Choroid plexus epithelial cell (primary cell): ENCODE results near the gene RIMS1.
A peak's percentile ranks its signal among the peaks of the same experiment; 100 is the strongest.

Experiments used
- DNase-seq: peaks from one replicate; pipeline ENCODE4 v3.0.0-alpha.2; 2010; ENCODE audit warnings: low read depth
- H3K4me3 ChIP-seq: 2 replicates; pipeline ENCODE4 v1.5.1; 2011; ENCODE audit warnings: low read depth, mild to moderate bottlenecking, control low read depth, low read length, moderate library complexity
- CTCF ChIP-seq: conservative IDR thresholded peaks from 2 replicates; pipeline ENCODE4 v1.5.1; 2011; ENCODE audit warnings: low read depth, mild to moderate bottlenecking, control low read depth, inconsistent platforms, low read length, moderate library complexity

The RIMS1 gene

GRCh38 chr6:72022830-72023229, 136.5 kb downstream of the RIMS1 start:
- no peak for DNase-seq
- H3K4me3 ChIP-seq = no peak overlapping the region
- TF ChIP-seq CTCF = no peak

GRCh38 chr6:72031471-72031870, 145.1 kb downstream of the RIMS1 start:
- TF ChIP-seq CTCF = no peak
- H3K4me3 ChIP-seq = no peak overlapping the region
- peak; percentile 16 for DNase-seq

GRCh38 chr6:72032086-72032485, 145.7 kb downstream of the RIMS1 start:
- H3K4me3 ChIP-seq = no peak overlapping the region
- DNase-seq = peak; percentile 1
- no peak for TF ChIP-seq CTCF

DNA sequence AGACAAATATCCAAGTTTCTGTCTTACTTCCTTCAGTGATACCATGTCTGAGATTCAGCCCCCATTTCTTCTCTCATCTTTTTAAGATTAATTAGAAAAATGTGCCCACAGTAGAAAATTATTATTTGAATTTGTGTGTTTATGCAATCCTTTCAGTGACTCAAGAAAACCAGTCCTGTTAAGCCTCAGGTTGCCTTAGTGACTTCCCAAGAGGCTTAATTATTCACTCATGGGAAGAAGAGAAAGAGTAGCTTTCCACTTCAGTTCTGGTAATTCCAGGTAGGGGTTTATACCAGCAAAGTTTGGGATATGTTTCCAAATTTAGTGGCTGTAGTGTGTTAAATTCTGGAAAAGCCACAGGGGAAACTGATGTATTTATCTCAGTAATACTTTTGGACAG, 149.1 kb downstream of the RIMS1 start:
- TF ChIP-seq CTCF = no peak
- DNase-seq = no peak
- no peak overlapping the region for H3K4me3 ChIP-seq

DNA sequence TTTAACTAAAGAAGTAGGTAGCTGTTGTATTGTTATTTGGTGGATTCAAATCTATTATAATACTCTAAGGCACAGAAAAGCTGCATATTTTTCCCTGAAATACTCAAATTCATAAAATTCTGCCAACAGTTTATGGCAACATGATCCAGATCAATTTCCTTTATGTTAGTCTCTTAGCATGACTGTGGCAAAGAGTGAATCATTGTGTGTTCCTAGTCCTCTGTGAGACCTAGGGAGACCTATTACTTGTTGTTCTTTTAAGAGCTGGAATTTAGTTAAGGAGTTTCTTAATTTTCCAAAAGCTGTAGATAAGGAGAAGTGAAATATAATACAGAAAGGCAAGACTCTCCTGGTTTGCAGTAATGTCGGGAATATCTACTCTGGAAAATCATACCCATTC, 149.6 kb downstream of the RIMS1 start:
- no peak for DNase-seq
- TF ChIP-seq CTCF = no peak
- no peak overlapping the region for H3K4me3 ChIP-seq

DNA sequence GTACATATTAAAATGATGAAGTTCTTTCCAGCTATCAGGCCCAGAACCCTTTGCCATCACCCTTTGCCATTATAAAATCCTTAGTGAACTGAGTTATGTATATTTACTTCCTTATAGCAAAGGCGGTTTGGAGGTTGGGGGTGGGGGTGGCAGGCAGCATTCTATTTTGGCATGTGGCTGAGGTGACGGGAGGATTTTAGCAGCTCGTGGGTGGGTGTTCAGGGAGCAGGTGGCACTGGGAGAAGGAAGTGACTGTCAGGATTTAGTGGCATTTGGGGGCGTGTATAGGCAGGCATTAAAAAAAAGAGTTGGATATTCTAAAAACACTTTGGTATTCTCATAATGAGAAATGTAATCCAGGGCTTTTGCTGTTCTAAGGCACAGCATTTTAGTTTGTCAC, 150.7 kb downstream of the RIMS1 start:
- no peak for TF ChIP-seq CTCF
- no peak for DNase-seq
- no peak overlapping the region for H3K4me3 ChIP-seq

GRCh38 chr6:72040111-72040510, 153.8 kb downstream of the RIMS1 start:
- TF ChIP-seq CTCF = no peak
- no peak overlapping the region for H3K4me3 ChIP-seq
- peak; percentile 7 for DNase-seq
